T-cell (primary cell): ENCODE data around the gene CD55. TPM values are rescaled to one million over a fixed set of nuclear protein-coding genes. Genes with fewer than 3 reads are reported as not detected.

Experiments used
- ATAC-seq, 4 experiments: fragments of 200-7000 bp in 3 of 4; fragments of 150-1000 bp in 1 of 4; cut with Tn5 transposase; replicated peaks in 1 of 4; 1 replicate in 3 of 4; 2 replicates in 1 of 4; pipeline ENCODE4 v1.10.0; 2021; ENCODE audit warnings: moderate library complexity in 3 of 4, mild to moderate bottlenecking in 2 of 4, moderate number of reproducible peaks in 1 of 4
- CTCF ChIA-PET, 2 donors: fragments of 300-600 bp; sonication (Branson Sonifier 250); formaldehyde crosslinking; loops; one replicate each; lab custom pipeline; 2022; ENCODE audit warnings: antibody characterized with exemption in 2 of 2; lab: Charles Lee
- POLR2A ChIA-PET, 2 donors: fragments of 300-600 bp; sonication (Branson Sonifier 250); formaldehyde crosslinking; loops; one replicate each; lab custom pipeline; 2022; ENCODE audit warnings: antibody characterized with exemption in 2 of 2; lab: Charles Lee
- DNase-seq, 35 experiments: peaks; one replicate each; pipeline versions ENCODE4 v3.0.0 to v3.0.0-alpha.2; 2013 to 2023
- H3K27ac ChIP-seq: one replicate; pipeline ENCODE4 v1.5.1; 2013; ENCODE audit warnings: low read length
- H3K27me3 ChIP-seq, 2 experiments: replicated peaks in 1 of 2; 1 replicate in 1 of 2; 2 replicates in 1 of 2; pipeline versions ENCODE4 v1.6.1 to v1.7.0; 2013; ENCODE audit warnings: low read length in 1 of 2, mixed read lengths in 1 of 2; ENCODE audit not compliant: control insufficient read depth in 2 of 2, insufficient read depth in 2 of 2; ENCODE audit errors: extremely low read depth in 1 of 2
- H3K36me3 ChIP-seq, 2 donors: 1 replicate in 1 of 2; 2 replicates in 1 of 2; pipeline versions ENCODE4 v1.6.1 to v1.7.0; 2013; ENCODE audit warnings: low read length in 1 of 2; ENCODE audit not compliant: control insufficient read depth in 2 of 2, insufficient read depth in 1 of 2; ENCODE audit errors: extremely low read depth in 1 of 2
- H3K4me1 ChIP-seq, 2 experiments: 1 replicate in 1 of 2; 2 replicates in 1 of 2; pipeline versions ENCODE4 v1.6.1 to v1.7.0; 2013; ENCODE audit warnings: low read length in 2 of 2, mixed read lengths in 1 of 2; ENCODE audit not compliant: insufficient read depth in 2 of 2, control insufficient read depth in 1 of 2; ENCODE audit errors: extremely low read depth in 1 of 2
- H3K4me3 ChIP-seq, 2 donors: 1 replicate in 1 of 2; 2 replicates in 1 of 2; pipeline versions ENCODE4 v1.5.1 to v1.7.0; 2013; ENCODE audit warnings: mild to moderate bottlenecking in 2 of 2, low read length in 1 of 2, moderate library complexity in 1 of 2; ENCODE audit not compliant: control insufficient read depth in 1 of 2; ENCODE audit errors: extremely low read depth in 1 of 2
- H3K9me3 ChIP-seq: 2 replicates; pipeline ENCODE4 v1.7.0; 2013
- H3K27ac Mint-ChIP-seq, 2 donors: one replicate each; pipeline ENCODE4 v1.8.0; 2020 to 2021; ENCODE audit warnings: mild to moderate bottlenecking in 2 of 2, mixed read lengths in 2 of 2
- H3K27me3 Mint-ChIP-seq, 2 donors: one replicate each; pipeline ENCODE4 v1.8.0; 2021 to 2022; ENCODE audit warnings: mixed read lengths in 2 of 2
- H3K36me3 Mint-ChIP-seq: one replicate; pipeline ENCODE4 v1.8.0; 2021; ENCODE audit warnings: mixed read lengths
- H3K4me1 Mint-ChIP-seq, 3 donors: one replicate each; pipeline ENCODE4 v1.8.0; 2020 to 2022; ENCODE audit warnings: mixed read lengths in 3 of 3, mild to moderate bottlenecking in 1 of 3
- H3K4me3 Mint-ChIP-seq, 3 donors: one replicate each; pipeline ENCODE4 v1.8.0; 2020 to 2022; ENCODE audit warnings: mild to moderate bottlenecking in 3 of 3, mixed read lengths in 3 of 3, moderate library complexity in 3 of 3
- H3K9me3 Mint-ChIP-seq, 3 donors: one replicate each; pipeline ENCODE4 v1.8.0; 2020 to 2022; ENCODE audit warnings: mixed read lengths in 3 of 3
- WGBS: methylation state at CpG from one replicate; pipeline ENCODE4 v1.1.5; 2013; ENCODE audit warnings: missing lambda C conversion rate; ENCODE audit not compliant: insufficient coverage; 5-methylcytosine and 5-hydroxymethylcytosine counted together
- total RNA-seq, 35 experiments: library from RNA in 6 of 35; stranded (reverse) in 6 of 35; fragments of 120-200 nt in 1 of 35; gene quantifications; one replicate each; pipeline versions ENCODE4 v1.2.1 to v1.2.4 and lab custom pipeline; 2013 to 2026

CD55 gene
- total RNA-seq, 5 donors from 2014 or later (not counting 1 experiment from before 2014, with no cell fraction given), result 86.2 to 218 (median 117) TPM

GRCh38 chr1:207309745-207310273 lies 11.7 kb upstream of the CD55 start:
- Mint-ChIP-seq H3K4me3 (peak overlapping the region in 2 of 3 donors; percentile 11 to 53), H3K27ac (peak overlapping the region; percentile 23 to 31), H3K9me3 (no peaks in the 10 kb centered on the region), H3K27me3 (no peaks in the 10 kb centered on the region), H3K4me1 (peaks cover 20 to 23% (median 21%) of the 10 kb centered on the region in 3 donors), H3K36me3 (no peaks in the 10 kb centered on the region)
- no peaks in the 10 kb centered on the region for H3K36me3 ChIP-seq
- CTCF ChIA-PET, result interaction anchor here in 1 of 2 donors (1.1 kb wide), 1 partner anchor 9 kb away, joined by 3 read pairs; no protein-coding TSS in a partner anchor
- ATAC-seq, result peak in 2 of 4 experiments; percentile 39 to 45
- no peaks in the 10 kb centered on the region for H3K27me3 ChIP-seq
- H3K4me1 ChIP-seq, result peaks cover 4 to 18% of the 10 kb centered on the region in 2 experiments
- 45% methylated on average over 2 of the region's 4 CpGs for WGBS
- no peak for DNase-seq
- H3K4me3 ChIP-seq, result no peak overlapping the region
- POLR2A ChIA-PET, result interaction anchor here in 1 of 2 donors (0.7 to 1.4 kb wide), 3 partner anchors 11 to 26 kb away, joined by 3 to 4 read pairs (median 3); partner anchors contain the start of gene CD55
- H3K9me3 ChIP-seq, result no peaks in the 10 kb centered on the region
- H3K27ac ChIP-seq, result no peak overlapping the region

DNA sequence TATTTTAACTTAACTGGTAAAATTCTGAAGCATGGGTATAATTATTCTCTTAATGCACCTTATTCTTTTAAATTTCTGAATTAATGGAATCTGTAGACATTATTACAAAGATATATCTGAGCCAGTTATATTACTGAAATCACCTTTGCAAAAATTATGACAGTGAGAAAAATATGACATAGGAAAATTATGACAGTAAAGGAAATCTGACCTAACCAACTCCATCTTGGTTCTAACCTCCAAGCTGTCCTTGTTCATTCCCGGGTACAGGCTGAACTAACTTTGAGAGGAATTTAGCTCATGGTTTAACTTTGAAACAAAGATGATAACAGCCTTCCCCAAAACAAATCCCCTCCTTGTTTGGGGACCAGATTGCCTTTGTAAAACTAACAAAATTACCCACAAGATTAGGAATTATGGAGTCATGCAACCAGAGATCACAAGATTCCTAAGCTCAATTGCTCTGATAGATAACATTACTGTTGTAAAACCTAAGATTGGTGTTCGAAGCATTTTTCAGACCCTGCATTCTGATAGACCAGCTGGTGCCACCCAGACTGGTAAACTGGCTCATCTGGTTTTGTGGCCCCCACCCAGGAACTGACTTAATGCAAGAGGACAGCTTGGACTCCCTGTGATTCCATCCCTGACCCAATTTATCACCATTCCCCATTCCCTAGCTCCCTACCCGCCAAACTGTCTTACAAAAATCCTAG lies 9.4 kb upstream of the CD55 start:
- no peak overlapping the region for H3K4me3 ChIP-seq
- Mint-ChIP-seq H3K4me3 (no peak overlapping the region), H3K36me3 (no peaks in the 10 kb centered on the region), H3K4me1 (peaks cover 20 to 35% (median 24%) of the 10 kb centered on the region in 3 donors), H3K27ac (no peak overlapping the region), H3K9me3 (no peaks in the 10 kb centered on the region), H3K27me3 (no peaks in the 10 kb centered on the region)
- no peak overlapping the region for H3K27ac ChIP-seq
- WGBS, result 85% methylated on average over 2 of the region's 3 CpGs
- DNase-seq (no peak), ATAC-seq (no peak)
- no peaks in the 10 kb centered on the region for H3K27me3 ChIP-seq
- H3K4me1 ChIP-seq, result peaks cover 4 to 18% of the 10 kb centered on the region in 2 experiments
- CTCF ChIA-PET, result interaction anchor here in 1 of 2 donors (0.6 kb wide), 1 partner anchor 653 kb away, joined by 3 read pairs; no protein-coding TSS in a partner anchor
- H3K9me3 ChIP-seq, result no peaks in the 10 kb centered on the region
- H3K36me3 ChIP-seq, result no peaks in the 10 kb centered on the region
- POLR2A ChIA-PET, result interaction anchor here in 1 of 2 donors (0.6 kb wide), 1 partner anchor 12 kb away, joined by 4 read pairs; no protein-coding TSS in a partner anchor

DNA sequence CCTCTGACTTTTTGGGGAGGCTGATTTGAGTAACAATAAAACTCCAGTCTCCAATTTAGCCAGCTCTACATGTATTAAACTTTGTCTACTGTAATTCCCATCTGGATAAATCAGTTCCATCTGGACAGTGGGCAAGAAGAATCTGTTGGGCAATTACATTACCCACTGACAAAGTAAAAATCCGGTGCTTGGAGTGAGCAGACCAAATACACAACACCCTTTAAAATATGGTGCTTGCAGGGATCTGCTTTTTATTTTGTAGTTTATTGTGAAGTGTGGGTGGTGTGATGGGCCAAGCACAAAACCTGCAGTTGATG lies 8.9 kb upstream of the CD55 start:
- Mint-ChIP-seq H3K36me3 (no peaks in the 10 kb centered on the region), H3K27ac (no peak overlapping the region), H3K4me3 (no peak overlapping the region), H3K27me3 (no peaks in the 10 kb centered on the region), H3K9me3 (no peaks in the 10 kb centered on the region), H3K4me1 (peaks cover 20 to 37% (median 24%) of the 10 kb centered on the region in 3 donors)
- Histone ChIP-seq H3K4me3 (no peak overlapping the region), H3K9me3 (no peaks in the 10 kb centered on the region), H3K27me3 (no peaks in the 10 kb centered on the region), H3K4me1 (peaks cover 4 to 18% of the 10 kb centered on the region in 2 experiments), H3K36me3 (no peaks in the 10 kb centered on the region), H3K27ac (no peak overlapping the region)
- no peak for DNase-seq
- ATAC-seq, result no peak
- CTCF ChIA-PET, result interaction anchor here in 1 of 2 donors (0.6 kb wide), 1 partner anchor 653 kb away, joined by 3 read pairs; no protein-coding TSS in a partner anchor
- WGBS, result no CpG with 5 or more reads among the region's 1 CpG
- POLR2A ChIA-PET, result interaction anchor here in 1 of 2 donors (0.6 kb wide), 1 partner anchor 12 kb away, joined by 4 read pairs; no protein-coding TSS in a partner anchor

DNA sequence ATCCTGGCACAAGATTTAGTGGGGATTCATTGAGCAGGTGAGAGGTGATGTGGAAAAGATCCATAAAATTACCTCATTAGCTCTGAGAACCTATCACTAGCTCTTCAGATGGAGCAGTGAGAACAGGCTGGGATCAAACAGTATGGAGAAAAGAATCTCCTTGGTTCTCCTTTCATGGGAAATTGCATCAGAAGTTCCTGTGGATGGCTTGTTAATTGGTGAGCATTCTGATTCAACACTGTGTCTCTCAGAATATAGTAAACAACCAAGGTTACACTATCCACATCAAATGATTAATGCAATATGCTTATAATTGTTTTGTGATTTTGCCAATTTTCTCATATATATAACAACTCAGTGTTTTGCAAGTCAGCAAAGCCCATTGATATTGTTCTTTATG lies 8.3 kb upstream of the CD55 start:
- Mint-ChIP-seq H3K4me1 (peaks cover 23 to 39% (median 27%) of the 10 kb centered on the region in 3 donors), H3K27me3 (no peaks in the 10 kb centered on the region), H3K36me3 (no peaks in the 10 kb centered on the region), H3K9me3 (no peaks in the 10 kb centered on the region), H3K4me3 (no peak overlapping the region), H3K27ac (no peak overlapping the region)
- DNase-seq (no peak), ATAC-seq (no peak)
- H3K27me3 ChIP-seq, result no peaks in the 10 kb centered on the region
- no peaks in the 10 kb centered on the region for H3K9me3 ChIP-seq
- CTCF ChIA-PET, result no interaction called here
- H3K36me3 ChIP-seq, result no peaks in the 10 kb centered on the region
- H3K27ac ChIP-seq, result no peak overlapping the region
- POLR2A ChIA-PET, result no interaction called here
- H3K4me1 ChIP-seq, result peaks cover 4 to 18% of the 10 kb centered on the region in 2 experiments
- H3K4me3 ChIP-seq, result no peak overlapping the region

- H3K36me3 ChIP-seq, result no peaks in the 10 kb centered on the region
- POLR2A ChIA-PET, result no interaction called here
- CTCF ChIA-PET, result no interaction called here
- Mint-ChIP-seq H3K4me3 (no peak overlapping the region), H3K36me3 (no peaks in the 10 kb centered on the region), H3K4me1 (peaks cover 13 to 22% (median 15%) of the 10 kb centered on the region in 3 donors), H3K9me3 (no peaks in the 10 kb centered on the region), H3K27ac (no peak overlapping the region), H3K27me3 (no peaks in the 10 kb centered on the region)
- H3K27ac ChIP-seq, result no peak overlapping the region
- peaks cover 0 to 5% of the 10 kb centered on the region in 2 experiments for H3K4me1 ChIP-seq
- DNase-seq (no peak), ATAC-seq (no peak)
- no peak overlapping the region for H3K4me3 ChIP-seq
- H3K27me3 ChIP-seq, result no peaks in the 10 kb centered on the region
- H3K9me3 ChIP-seq, result no peaks in the 10 kb centered on the region
Measured at GRCh38 chr1:207314816-207315215, 6.7 kb upstream of the CD55 start.

- DNase-seq (no peak), ATAC-seq (no peak)
- Mint-ChIP-seq H3K9me3 (no peaks in the 10 kb centered on the region), H3K36me3 (no peaks in the 10 kb centered on the region), H3K4me3 (no peak overlapping the region), H3K4me1 (peaks cover 13 to 18% (median 16%) of the 10 kb centered on the region in 3 donors), H3K27me3 (no peaks in the 10 kb centered on the region), H3K27ac (no peak overlapping the region)
- no peaks in the 10 kb centered on the region for H3K27me3 ChIP-seq
- no peak overlapping the region for H3K27ac ChIP-seq
- no peaks in the 10 kb centered on the region for H3K4me1 ChIP-seq
- 79% methylated on average over 2 of the region's 3 CpGs for WGBS
- no peak overlapping the region for H3K4me3 ChIP-seq
- no peaks in the 10 kb centered on the region for H3K9me3 ChIP-seq
- H3K36me3 ChIP-seq, result no peaks in the 10 kb centered on the region
- POLR2A ChIA-PET, result no interaction called here
- CTCF ChIA-PET, result no interaction called here
Measured at GRCh38 chr1:207315435-207315834, 6.0 kb upstream of the CD55 start.
